ENCODE results near the gene ABCB11.

GRCh38 chr2:168978461-168978861 is 52.7 kb downstream of the ABCB11 start:
- no peak for TF ChIP-seq RAD21 (IDR thresholded peaks at IDR 0.05; ENCODE audit: low read length)
- TF ChIP-seq POLR2A (IDR thresholded peaks at IDR 0.05; ENCODE audit: low read depth, low read length): no peak
- TF ChIP-seq CTCF (conservative IDR thresholded peaks at IDR 0.05; ENCODE audit: low read depth, low read length): no peak
- no peak for TF ChIP-seq RFX5 (IDR thresholded peaks at IDR 0.05; ENCODE audit: low read depth, low read length)
- no peak for TF ChIP-seq MAFK (IDR thresholded peaks at IDR 0.05; ENCODE audit: low read depth, low read length)
- no peak for TF ChIP-seq USF2 (IDR thresholded peaks at IDR 0.05; ENCODE audit: low read depth, low read length)
- TF ChIP-seq SMC3 (IDR thresholded peaks at IDR 0.05; ENCODE audit: low read depth, low read length): no peak
- TF ChIP-seq CEBPB (IDR thresholded peaks at IDR 0.05; ENCODE audit: low read depth, low read length): no peak
- no peak for TF ChIP-seq CHD1 (IDR thresholded peaks at IDR 0.05; ENCODE audit: low read depth, low read length)
- no peak for TF ChIP-seq FOS (IDR thresholded peaks at IDR 0.05; ENCODE audit: low read depth, low read length)
- TF ChIP-seq RCOR1 (IDR thresholded peaks at IDR 0.05; ENCODE audit: insufficient replicate concordance, low read length): no peak

Measured in IMR-90 (cell line).